A673 (cell line): ENCODE data around the gene REELD1. TPM values are rescaled to one million over a fixed set of nuclear protein-coding genes. Genes with fewer than 3 reads are reported as not detected.
A peak's percentile ranks its signal among the peaks of the same experiment; 100 is the strongest.

Experiments used
- BruUV-seq: library from RNA; stranded (reverse); fragments of 400-500 nt; replicated peaks from 2 replicates; lab custom pipeline; 2021; lab: Mats Ljungman, UMichigan
- CTCF ChIA-PET: fragments of 300-600 bp; sonication (Branson Sonifier 250); formaldehyde crosslinking; loops from one replicate; lab custom pipeline; 2022; ENCODE audit warnings: antibody characterized with exemption; lab: Charles Lee
- POLR2A ChIA-PET: fragments of 300-600 bp; sonication (Branson Sonifier 250); formaldehyde crosslinking; loops from one replicate; lab custom pipeline; 2022; ENCODE audit warnings: antibody characterized with exemption; ENCODE audit not compliant: low non-redundant PET; lab: Charles Lee
- DNase-seq: peaks from one replicate; pipeline ENCODE4 v3.0.0-alpha.2; 2015; ENCODE audit warnings: low spot score
- H3K27ac ChIP-seq: fragments of 200-600 bp; sonication (generic); 2 replicates; pipeline ENCODE4 v1.5.1; 2016; ENCODE audit warnings: mixed run types, low read depth, mild to moderate bottlenecking, mixed read lengths, antibody characterized with exemption, low read length; ENCODE audit not compliant: poor library complexity, severe bottlenecking
- H3K27me3 ChIP-seq: fragments of 200-600 bp; sonication (generic); replicated peaks from 2 replicates; pipeline ENCODE4 v1.6.1; 2017; ENCODE audit warnings: mixed run types, low read depth, mild to moderate bottlenecking, mixed read lengths, antibody characterized with exemption, low read length; ENCODE audit not compliant: insufficient read depth, poor library complexity
- H3K36me3 ChIP-seq: fragments of 200-600 bp; sonication (generic); 2 replicates; pipeline ENCODE4 v1.6.1; 2016; ENCODE audit warnings: mixed run types, mild to moderate bottlenecking, mixed read lengths, antibody characterized with exemption, low read length; ENCODE audit not compliant: insufficient read depth, poor library complexity, severe bottlenecking
- H3K4me1 ChIP-seq: fragments of 200-600 bp; sonication (generic); 2 replicates; pipeline ENCODE4 v1.6.1; 2017; ENCODE audit warnings: mixed run types, mild to moderate bottlenecking, mixed read lengths, antibody characterized with exemption, low read length; ENCODE audit not compliant: insufficient read depth, poor library complexity, severe bottlenecking
- H3K4me3 ChIP-seq: fragments of 200-600 bp; sonication (generic); 2 replicates; pipeline ENCODE4 v1.5.1; 2016; ENCODE audit warnings: low read depth, mixed run types, mild to moderate bottlenecking, mixed read lengths, low read length; ENCODE audit not compliant: poor library complexity, severe bottlenecking
- H3K9me3 ChIP-seq: fragments of 200-600 bp; sonication (generic); 2 replicates; pipeline ENCODE4 v1.6.1; 2016; ENCODE audit warnings: mixed run types, low read depth, mild to moderate bottlenecking, mixed read lengths, antibody characterized with exemption, low read length; ENCODE audit not compliant: poor library complexity, severe bottlenecking
- CTCF ChIP-seq: fragments of 300-800, 200-600 bp; sonication (generic); conservative IDR thresholded peaks from 2 replicates; pipeline ENCODE4 v1.5.1; 2017; ENCODE audit warnings: low read depth, mild to moderate bottlenecking, antibody characterized with exemption, low read length, moderate library complexity, mixed read lengths
- EZH2 ChIP-seq: fragments of 200-600 bp; sonication (generic); IDR thresholded peaks from 2 replicates; pipeline ENCODE4 v1.6.1; 2017; ENCODE audit warnings: borderline replicate concordance, low read depth, mild to moderate bottlenecking, mixed read lengths, antibody characterized with exemption, low read length; ENCODE audit not compliant: poor library complexity, severe bottlenecking
- intact Hi-C: fragments of 100-400 bp; cut with micrococcal nuclease; formaldehyde crosslinking; loops from one replicate; pipeline ENCODE4 v1.10.0; 2022; ENCODE audit not compliant: unreplicated experiment
- total RNA-seq: library from RNA; stranded (reverse); gene quantifications from 2 replicates; pipeline ENCODE4 v1.2.3, GENCODE V29; 2021

Gene REELD1
- total RNA-seq, 1 experiment from 2014 or later, result not detected

GRCh38 chr4:146237092-146237491 is 22.8 kb downstream of the REELD1 start:
- DNase-seq, result no peak
- H3K4me3 ChIP-seq, result no peak overlapping the region
- TF ChIP-seq CTCF (no peak), EZH2 (no peak)
- BruUV-seq, result no TSS peak
- peaks cover 9% of the 10 kb centered on the region for H3K4me1 ChIP-seq
- POLR2A ChIA-PET, result no interaction called here
- no peaks in the 10 kb centered on the region for H3K36me3 ChIP-seq
- no peaks in the 10 kb centered on the region for H3K27me3 ChIP-seq
- CTCF ChIA-PET, result no interaction called here
- no peak overlapping the region for H3K27ac ChIP-seq
- peaks cover 2% of the 10 kb centered on the region for H3K9me3 ChIP-seq
- intact Hi-C loops, result no loop called here

GRCh38 chr4:146238107-146238506 is 23.8 kb downstream of the REELD1 start:
- Histone ChIP-seq H3K27me3 (no peaks in the 10 kb centered on the region), H3K4me3 (no peak overlapping the region), H3K27ac (no peak overlapping the region), H3K36me3 (no peaks in the 10 kb centered on the region), H3K9me3 (no peaks in the 10 kb centered on the region), H3K4me1 (peaks cover 14% of the 10 kb centered on the region)
- CTCF ChIA-PET, result no interaction called here
- intact Hi-C loops, result no loop called here
- no TSS peak for BruUV-seq
- no peak for DNase-seq
- TF ChIP-seq EZH2 (no peak), CTCF (no peak)
- POLR2A ChIA-PET, result no interaction called here

- Histone ChIP-seq H3K4me1 (peaks cover 14% of the 10 kb centered on the region), H3K27me3 (no peaks in the 10 kb centered on the region), H3K27ac (no peak overlapping the region), H3K4me3 (no peak overlapping the region), H3K36me3 (no peaks in the 10 kb centered on the region), H3K9me3 (no peaks in the 10 kb centered on the region)
- DNase-seq, result peak; percentile 45
- CTCF ChIA-PET, result no interaction called here
- POLR2A ChIA-PET, result no interaction called here
- BruUV-seq, result no TSS peak
- intact Hi-C loops, result loop anchor here (2.0 kb wide), 1 partner anchor 673 kb away; no protein-coding TSS in a partner anchor
- no peak for TF ChIP-seq EZH2
- TF ChIP-seq CTCF, result peak; percentile 70
These were observed 29.0 kb downstream of the REELD1 start for GRCh38 chr4:146243141-146243882.
